Pancreas (tissue), 10 donors: Measurements from ENCODE around the gene SMPD4. TPM values are rescaled to one million over a fixed set of nuclear protein-coding genes. Genes with fewer than 3 reads are reported as not detected.
A peak's percentile ranks its signal among the peaks of the same experiment; 100 is the strongest.
"Not testable (repeated sequence)": the region's sequence is repeated elsewhere in the genome, so short reads cannot be mapped to it uniquely, and the experiment has no call there.

ENCODE experiments used
- ATAC-seq, 4 donors: fragments of 200-7000 bp; cut with Tn5 transposase; one replicate each; pipeline versions ENCODE4 v1.8.0 to v1.9.1; 2020; ENCODE audit warnings: mild to moderate bottlenecking in 4 of 4, moderate library complexity in 4 of 4
- DNase-seq, 6 donors: peaks; one replicate each; pipeline ENCODE4 v3.0.0-alpha.2; 2020
- FAIRE-seq: peaks from 2 replicates; lab custom pipeline; 2012; peaks lifted over from hg19 to GRCh38; lab: Jason Lieb, UNC
- H3K27ac ChIP-seq, 4 donors: fragments of 200-600 bp; sonication (generic); 1 replicate in 3 of 4; 2 replicates in 1 of 4; pipeline versions ENCODE4 v1.5.0 to v1.8.0; 2020
- H3K27me3 ChIP-seq, 4 donors: fragments of 200-600 bp; one replicate each; pipeline ENCODE4 v1.8.0; 2021
- H3K36me3 ChIP-seq, 3 donors: fragments of 200-600 bp; sonication (generic) in 1 of 3; one replicate each; pipeline versions ENCODE4 v1.5.0 to v1.8.0; 2020 to 2021
- H3K4me1 ChIP-seq, 3 donors: fragments of 200-600 bp; one replicate each; pipeline ENCODE4 v1.8.0; 2021
- H3K4me3 ChIP-seq, 4 donors: fragments of 200-600 bp; sonication (generic) in 2 of 4; one replicate each; pipeline versions ENCODE4 v1.5.0 to v1.8.0; 2020 to 2021
- H3K9me3 ChIP-seq, 4 donors: fragments of 200-600 bp; one replicate each; pipeline ENCODE4 v1.8.0; 2021
- WGBS, 2 donors: extraction: QIAGEN DNeasy Blood & Tissue Kit; methylation state at CpG; one replicate each; pipeline ENCODE4 v1.1.7; 2013; 5-methylcytosine and 5-hydroxymethylcytosine counted together
- intact Hi-C, 3 donors: fragments of 100-400 bp; cut with DNase I; formaldehyde crosslinking; loops; one replicate each; pipeline versions ENCODE4 v1.11.1 to v1.14.2; 2022
- polyA plus RNA-seq, 2 donors: library from polyadenylated mRNA; stranded (reverse); fragments of 200-250 nt; gene quantifications; one replicate each; pipeline ENCODE4 v1.2.3, GENCODE V29; 2013
- total RNA-seq, 6 donors: library from RNA; stranded (reverse); fragmentation: NEBNext Ultra II Directional in 4 of 6; extraction: Animal tissue kit (Norgen Biotek cat#: 25700) in 4 of 6; gene quantifications; one replicate each; pipeline versions ENCODE4 v1.2.1 to v1.2.4, GENCODE V29; 2021 to 2023
- TF ChIP-seq, protein P1 (sequence below), 4 donors: fragments of 200-600 bp; sonication (generic) in 3 of 4; IDR thresholded peaks; one replicate each; pipeline versions ENCODE4 v1.5.0 to v1.8.0; 2021; ENCODE audit warnings: antibody characterized with exemption in 4 of 4
- donor health status: healthy with polysubstance abuse.
- donor health status: DM: no; HTN: no; CAD: no; lungs with moderate emphysema.
- donor health status: DM: no; HTN: no; CAD: no.
- donor health status: control.
- donor health status: control.
- donor health status: Bipolar disorder and iron deficiency.
- donor health status: DM: yes; HTN: yes; CAD: no.
- donor health status: DM: no; HTN: no; CAD: no.
- donor health status: DM: no; HTN: no; CAD: no.
- donor health status: DM: yes; HTN: yes; CAD: no.

The SMPD4 gene
- total and polyA plus RNA-seq, 8 donors: 13.4 to 58.0 (median 19.7) TPM

DNA sequence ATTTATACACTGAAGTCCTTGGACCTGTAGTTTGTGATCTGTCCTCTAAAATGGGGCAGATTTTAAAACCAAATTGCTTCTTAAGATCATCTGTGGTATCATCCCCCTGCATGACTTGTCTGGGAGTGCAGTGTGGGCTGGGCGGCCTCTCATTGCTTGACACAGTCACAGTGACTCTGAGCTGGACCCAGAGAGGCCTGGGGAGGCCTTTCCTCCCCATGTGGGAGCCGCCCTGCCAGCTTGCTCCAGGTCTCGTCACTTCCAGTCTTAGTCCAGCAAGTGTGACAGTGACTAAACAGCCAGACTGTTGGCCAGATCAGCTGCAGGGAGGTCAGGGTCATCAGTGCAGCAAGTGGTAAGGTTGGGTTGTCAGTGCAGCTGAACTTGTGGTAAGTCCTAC lies 21.7 kb upstream of the SMPD4 start:
- DNase-seq, H3K4me1 ChIP-seq, FAIRE-seq, H3K27me3 ChIP-seq, intact Hi-C loops, H3K27ac ChIP-seq, ATAC-seq, H3K36me3 ChIP-seq, H3K9me3 ChIP-seq, H3K4me3 ChIP-seq: not testable (repeated sequence)
- WGBS, 2 donors: 77 to 91% methylated on average over 3 of the region's 3 CpGs

DNA sequence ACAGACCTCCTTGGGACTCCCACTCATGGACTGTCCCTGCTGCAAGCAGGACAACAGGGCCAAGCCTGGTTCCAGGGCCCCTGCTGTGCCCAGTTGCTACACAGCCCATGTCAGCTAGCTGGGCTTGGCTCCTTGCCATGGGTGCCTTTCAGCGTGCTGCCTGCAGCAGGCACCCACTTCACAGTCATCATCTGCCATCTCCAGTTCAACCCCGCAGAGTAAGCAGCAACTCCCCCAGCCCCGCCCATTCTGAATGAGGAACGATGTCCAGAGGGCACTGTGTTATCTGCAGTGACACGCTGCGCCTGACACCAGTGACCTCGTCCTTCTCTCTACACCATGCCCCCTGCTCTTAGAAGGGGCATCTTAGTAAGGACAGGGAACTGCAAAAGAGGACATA lies 21.1 kb upstream of the SMPD4 start:
- H3K4me3 ChIP-seq, H3K4me1 ChIP-seq, H3K9me3 ChIP-seq, ATAC-seq, intact Hi-C loops, FAIRE-seq, H3K36me3 ChIP-seq, DNase-seq, H3K27me3 ChIP-seq, H3K27ac ChIP-seq: not testable (repeated sequence)
- WGBS, 2 donors: 49 to 50% methylated on average over 4 of the region's 7 CpGs

DNA sequence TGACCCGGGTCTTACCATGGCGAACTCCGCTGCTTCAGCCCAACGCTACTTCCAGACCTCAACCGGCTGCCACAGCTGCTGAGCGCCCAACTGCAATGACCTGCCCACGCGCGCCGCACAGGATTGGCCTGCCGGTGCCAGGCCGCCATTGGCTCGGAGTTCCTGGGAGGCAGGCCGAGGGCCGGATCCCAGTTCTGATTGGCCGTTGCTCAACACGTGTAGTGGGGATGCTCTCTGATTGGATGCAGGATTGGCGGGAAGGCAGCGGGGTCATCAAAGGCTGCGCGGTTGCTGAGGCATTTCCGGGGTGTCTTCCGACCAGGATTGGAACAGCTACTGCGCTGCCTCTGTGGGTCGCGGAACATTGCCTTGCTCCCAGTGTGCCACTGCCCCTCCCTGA lies 16.9 kb upstream of the SMPD4 start, which contains the start of gene TUBA3E:
Gene TUBA3E (minus strand): TSS at position 97 of the 400 bp plus-strand sequence. CDS start 79 bp downstream, at position 18.
- FAIRE-seq: no peak
- 96 to 97% methylated on average over 22 to 26 of the region's 26 CpGs for WGBS, 2 donors
- H3K9me3 ChIP-seq: no peaks in the 10 kb centered on the region
- intact Hi-C loops: no loop called here
- no peak within 1 kb of the TSS for H3K27ac ChIP-seq
- H3K36me3 ChIP-seq: no peaks in the 10 kb centered on the region
- TF ChIP-seq, protein P1, sequence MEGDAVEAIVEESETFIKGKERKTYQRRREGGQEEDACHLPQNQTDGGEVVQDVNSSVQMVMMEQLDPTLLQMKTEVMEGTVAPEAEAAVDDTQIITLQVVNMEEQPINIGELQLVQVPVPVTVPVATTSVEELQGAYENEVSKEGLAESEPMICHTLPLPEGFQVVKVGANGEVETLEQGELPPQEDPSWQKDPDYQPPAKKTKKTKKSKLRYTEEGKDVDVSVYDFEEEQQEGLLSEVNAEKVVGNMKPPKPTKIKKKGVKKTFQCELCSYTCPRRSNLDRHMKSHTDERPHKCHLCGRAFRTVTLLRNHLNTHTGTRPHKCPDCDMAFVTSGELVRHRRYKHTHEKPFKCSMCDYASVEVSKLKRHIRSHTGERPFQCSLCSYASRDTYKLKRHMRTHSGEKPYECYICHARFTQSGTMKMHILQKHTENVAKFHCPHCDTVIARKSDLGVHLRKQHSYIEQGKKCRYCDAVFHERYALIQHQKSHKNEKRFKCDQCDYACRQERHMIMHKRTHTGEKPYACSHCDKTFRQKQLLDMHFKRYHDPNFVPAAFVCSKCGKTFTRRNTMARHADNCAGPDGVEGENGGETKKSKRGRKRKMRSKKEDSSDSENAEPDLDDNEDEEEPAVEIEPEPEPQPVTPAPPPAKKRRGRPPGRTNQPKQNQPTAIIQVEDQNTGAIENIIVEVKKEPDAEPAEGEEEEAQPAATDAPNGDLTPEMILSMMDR (IDR thresholded peaks at IDR 0.05): no peak
- H3K27me3 ChIP-seq: no peaks in the 10 kb centered on the region
- H3K4me3 ChIP-seq: no peak within 1 kb of the TSS
- H3K4me1 ChIP-seq: no peaks in the 10 kb centered on the region
- no peak for DNase-seq
- ATAC-seq: no peak

DNA sequence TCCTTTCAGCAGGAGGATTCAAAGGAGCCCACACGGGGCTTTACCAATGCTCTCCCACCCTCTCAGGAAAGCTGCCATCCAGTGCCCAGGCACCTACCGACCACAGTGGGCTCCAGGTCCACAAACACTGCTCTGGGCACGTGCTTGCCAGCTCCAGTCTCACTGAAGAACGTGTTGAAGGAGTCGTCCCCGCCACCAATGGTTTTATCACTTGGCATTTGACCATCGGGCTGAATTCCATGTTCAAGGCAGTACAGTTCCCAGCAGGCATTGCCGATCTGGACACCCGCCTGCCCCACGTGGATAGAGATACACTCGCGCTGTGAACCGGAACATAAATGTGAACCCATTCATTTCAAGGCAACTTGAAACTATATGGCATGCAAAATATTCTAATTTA lies 14.7 kb upstream of the SMPD4 start:
- H3K4me1 ChIP-seq, FAIRE-seq, H3K4me3 ChIP-seq, DNase-seq, H3K27me3 ChIP-seq, H3K27ac ChIP-seq, intact Hi-C loops, H3K36me3 ChIP-seq, H3K9me3 ChIP-seq: not testable (repeated sequence)
- WGBS, 2 donors: 48 to 63% methylated on average over 8 to 12 of the region's 13 CpGs
- ATAC-seq: peak in 3 of 4 donors; percentile 19 to 84 (median 71)

DNA sequence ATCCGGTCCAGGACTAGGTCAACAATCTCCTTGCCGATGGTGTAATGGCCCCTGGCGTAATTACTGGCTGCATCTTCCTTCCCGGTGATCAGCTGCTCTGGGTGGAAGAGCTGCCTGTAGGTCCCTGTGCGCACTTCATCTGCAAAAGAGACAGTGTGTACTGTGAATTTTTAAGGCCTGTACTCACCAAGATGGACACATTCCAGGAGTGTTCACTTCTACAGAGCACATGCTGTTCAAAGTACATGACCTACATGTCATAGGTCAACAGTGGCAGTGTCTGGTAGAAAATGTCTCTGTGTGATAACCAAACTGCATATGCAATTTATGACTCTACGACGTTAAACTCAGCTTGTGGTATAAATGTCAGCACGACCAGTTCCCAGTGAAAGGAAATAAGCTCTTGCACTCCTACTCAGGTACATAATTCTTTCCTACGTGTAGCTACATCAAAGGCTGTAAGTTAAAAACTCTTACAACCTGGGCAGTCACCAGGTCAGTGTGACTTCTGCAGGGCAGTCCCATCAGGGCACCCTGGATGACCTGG lies 13.8 kb upstream of the SMPD4 start:
- FAIRE-seq, intact Hi-C loops, H3K27me3 ChIP-seq, H3K4me1 ChIP-seq, H3K36me3 ChIP-seq, H3K9me3 ChIP-seq, ATAC-seq, DNase-seq, H3K27ac ChIP-seq, H3K4me3 ChIP-seq: not testable (repeated sequence)
- WGBS, 2 donors: 81 to 92% methylated on average over 9 of the region's 9 CpGs

DNA sequence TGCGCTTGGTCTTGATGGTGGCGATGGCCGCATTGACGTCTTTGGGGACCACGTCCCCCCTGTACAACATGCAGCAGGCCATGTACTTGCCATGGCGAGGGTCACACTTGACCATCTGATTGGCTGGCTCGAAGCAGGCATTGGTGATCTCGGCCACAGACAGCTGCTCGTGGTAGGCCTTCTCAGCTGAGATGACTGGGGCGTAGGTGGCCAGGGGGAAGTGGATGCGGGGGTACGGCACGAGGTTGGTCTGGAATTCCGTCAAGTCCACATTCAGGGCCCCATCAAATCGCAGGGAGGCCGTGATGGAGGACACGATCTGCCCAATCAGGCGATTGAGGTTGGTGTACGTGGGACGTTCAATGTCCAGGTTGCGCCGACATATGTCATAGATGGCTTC lies 12.4 kb upstream of the SMPD4 start:
- intact Hi-C loops, DNase-seq, H3K4me3 ChIP-seq, H3K36me3 ChIP-seq, H3K27ac ChIP-seq, H3K27me3 ChIP-seq, ATAC-seq, H3K4me1 ChIP-seq, H3K9me3 ChIP-seq, FAIRE-seq: not testable (repeated sequence)
- 85 to 88% methylated on average over 18 to 21 of the region's 22 CpGs for WGBS, 2 donors

DNA sequence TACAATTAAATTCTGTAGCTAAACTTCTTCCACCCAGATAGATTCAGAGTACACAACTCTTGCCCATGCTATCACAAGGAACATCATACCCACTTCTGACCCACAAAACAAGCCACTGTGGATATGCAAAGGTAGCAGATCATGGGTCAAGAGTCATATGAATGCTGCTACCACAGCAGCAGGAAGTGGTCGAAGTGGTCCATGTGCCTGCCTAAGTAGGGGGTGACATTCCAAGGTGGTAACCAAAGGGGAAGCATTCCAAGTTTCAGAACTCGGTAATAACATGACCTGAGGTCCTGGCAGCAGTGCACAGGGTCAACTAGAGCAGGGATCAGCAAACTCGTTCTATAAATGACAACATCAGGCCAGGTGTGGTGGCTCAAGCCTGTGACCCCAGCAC lies 11.0 kb upstream of the SMPD4 start:
- FAIRE-seq, H3K4me1 ChIP-seq, DNase-seq, H3K27ac ChIP-seq, H3K27me3 ChIP-seq, intact Hi-C loops, H3K9me3 ChIP-seq, H3K4me3 ChIP-seq, H3K36me3 ChIP-seq, ATAC-seq: not testable (repeated sequence)
- 74 to 79% methylated on average over 3 of the region's 3 CpGs for WGBS, 2 donors

DNA sequence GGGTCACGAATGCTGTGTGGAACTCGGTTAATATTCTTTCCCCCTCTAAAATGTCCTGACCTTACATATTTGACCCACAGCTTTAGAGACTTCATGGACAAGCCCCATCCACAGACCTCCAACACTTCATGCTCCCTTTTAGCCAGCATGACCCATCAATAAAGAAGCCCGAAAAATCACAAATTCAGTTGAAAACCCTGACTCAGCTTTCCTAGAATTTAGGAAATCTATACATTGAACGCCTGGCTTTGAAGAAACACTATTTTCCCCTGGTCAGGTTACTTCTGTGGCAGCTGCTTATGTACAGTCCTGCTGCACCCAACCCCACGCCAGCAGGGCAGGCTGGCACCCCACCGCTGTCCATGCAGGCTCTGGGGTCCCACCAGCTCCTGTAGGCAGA lies 9.9 kb upstream of the SMPD4 start:
- H3K27me3 ChIP-seq, H3K36me3 ChIP-seq, H3K4me3 ChIP-seq, H3K4me1 ChIP-seq, H3K9me3 ChIP-seq, ATAC-seq, H3K27ac ChIP-seq, FAIRE-seq, intact Hi-C loops: not testable (repeated sequence)
- WGBS, 2 donors: 91 to 95% methylated on average over 6 of the region's 6 CpGs
- DNase-seq: peak in 1 of 6 donors; percentile 8
